T-helper 17 cell (primary cell): ENCODE data around the gene GOLGA6L10. TPM values are rescaled to one million over a fixed set of nuclear protein-coding genes. Genes with fewer than 3 reads are reported as not detected.

Experiments
- ATAC-seq: fragments of 150-1000 bp; cut with Tn5 transposase; 2 replicates; pipeline ENCODE4 v1.10.0; 2021; ENCODE audit warnings: mild to moderate bottlenecking, moderate library complexity
- DNase-seq, 3 donors: peaks; one replicate each; pipeline versions ENCODE4 v3.0.0 to v3.0.0-alpha.2; 2020 to 2021
- H3K9me3 ChIP-seq: one replicate; pipeline ENCODE4 v1.7.0; 2013; ENCODE audit warnings: low read length, mild to moderate bottlenecking; ENCODE audit not compliant: control insufficient read depth, poor library complexity, severe bottlenecking
- H3K27ac Mint-ChIP-seq: one replicate; pipeline ENCODE4 v1.8.0; 2022; ENCODE audit warnings: mild to moderate bottlenecking, moderate library complexity, mixed read lengths
- H3K27me3 Mint-ChIP-seq: one replicate; pipeline ENCODE4 v1.8.0; 2022; ENCODE audit warnings: mixed read lengths
- H3K36me3 Mint-ChIP-seq: one replicate; pipeline ENCODE4 v1.8.0; 2022; ENCODE audit warnings: low read depth, mixed read lengths
- H3K4me1 Mint-ChIP-seq: one replicate; pipeline ENCODE4 v1.8.0; 2022; ENCODE audit warnings: mild to moderate bottlenecking, mixed read lengths
- H3K4me3 Mint-ChIP-seq: one replicate; pipeline ENCODE4 v1.8.0; 2022; ENCODE audit warnings: mild to moderate bottlenecking, moderate library complexity, mixed read lengths
- total RNA-seq, 4 donors: library from RNA in 2 of 4; stranded (reverse) in 2 of 4; gene quantifications; one replicate each; pipeline ENCODE4 v1.2.3 and lab custom pipeline; 2022 to 2026

Gene GOLGA6L10
- total RNA-seq, 2 donors from 2014 or later = 1.4 to 1.9 TPM

GRCh38 chr15:82294061-82294690 lies 55.1 kb downstream of the GOLGA6L10 start:
- H3K9me3 ChIP-seq = no peaks in the 10 kb centered on the region
- H3K27me3 Mint-ChIP-seq = no peaks in the 10 kb centered on the region
- H3K36me3 Mint-ChIP-seq = no peaks in the 10 kb centered on the region
- H3K4me3 Mint-ChIP-seq = no peak overlapping the region
- no peak overlapping the region for H3K27ac Mint-ChIP-seq
- DNase-seq = no peak
- peaks cover 13% of the 10 kb centered on the region for H3K4me1 Mint-ChIP-seq
- no peak for ATAC-seq

GRCh38 chr15:82292271-82292670 lies 57.0 kb downstream of the GOLGA6L10 start:
- no peaks in the 10 kb centered on the region for H3K36me3 Mint-ChIP-seq
- H3K27ac Mint-ChIP-seq = no peak overlapping the region
- ATAC-seq (no peak), DNase-seq (no peak)
- H3K9me3 ChIP-seq = no peaks in the 10 kb centered on the region
- H3K4me1 Mint-ChIP-seq = peaks cover 18% of the 10 kb centered on the region
- H3K27me3 Mint-ChIP-seq = no peaks in the 10 kb centered on the region
- no peak overlapping the region for H3K4me3 Mint-ChIP-seq

Other genes starting within 250 kb of the GOLGA6L10 start
- 10 to 100 TPM in 1 of 2 donors, 1 to 10 TPM in 1; 9.2 to 10.4 TPM for gene EFL1, start 86.7 kb downstream of the GOLGA6L10 start, total RNA-seq
- gene SAXO2, start 86.7 kb downstream of the GOLGA6L10 start, total RNA-seq = under 1 TPM in 1 of 2 donors, not detected in 1; 0.68 TPM
- gene GOLGA6L9, start 80.3 kb upstream of the GOLGA6L10 start, total RNA-seq = 1 to 10 TPM; 3.0 to 3.3 TPM
- 1,000 to 10,000 TPM; 2,730 to 2,799 TPM for gene RPS17, start 191.0 kb upstream of the GOLGA6L10 start, total RNA-seq